Loucy (cell line): ENCODE measurements around the gene SEMA3A.

Experiments
- H2AFZ ChIP-seq: fragments of 200-600 bp; sonication (generic); 2 replicates; pipeline ENCODE4 v1.6.0; 2016; ENCODE audit warnings: antibody characterized with exemption, mild to moderate bottlenecking, low read length, moderate library complexity
- H3F3A ChIP-seq: fragments of 200-600 bp; 2 replicates; pipeline ENCODE4 v1.6.0; 2016; ENCODE audit warnings: antibody characterized with exemption, low read depth, mild to moderate bottlenecking
- H3K27me3 ChIP-seq: fragments of 200-600 bp; sonication (generic); 2 replicates; pipeline ENCODE4 v1.6.1; 2014; ENCODE audit warnings: low read length, mild to moderate bottlenecking; ENCODE audit not compliant: insufficient read depth, poor library complexity, severe bottlenecking
- H3K36me3 ChIP-seq: fragments of 200-600 bp; sonication (generic); 2 replicates; pipeline ENCODE4 v1.6.1; 2016; ENCODE audit warnings: low read length; ENCODE audit not compliant: insufficient read depth
- H3K4me1 ChIP-seq: fragments of 200-600 bp; sonication (generic); 2 replicates; pipeline ENCODE4 v1.5.1; 2014; ENCODE audit warnings: low read length, mild to moderate bottlenecking; ENCODE audit not compliant: insufficient read depth, poor library complexity, severe bottlenecking
- H3K4me2 ChIP-seq: fragments of 200-600 bp; sonication (generic); 2 replicates; pipeline ENCODE4 v1.6.0; 2014; ENCODE audit warnings: antibody characterized with exemption, low read length, low read depth, mild to moderate bottlenecking; ENCODE audit not compliant: poor library complexity, severe bottlenecking
- H3K4me3 ChIP-seq: fragments of 200-600 bp; sonication (generic); 2 replicates; pipeline ENCODE4 v1.5.1; 2014; ENCODE audit warnings: low read length, mild to moderate bottlenecking, mixed read lengths; ENCODE audit not compliant: poor library complexity, severe bottlenecking
- H3K79me2 ChIP-seq: fragments of 200-600 bp; sonication (generic); 2 replicates; pipeline ENCODE4 v1.6.1; 2014; ENCODE audit warnings: low read length; ENCODE audit not compliant: insufficient read depth
- H3K9ac ChIP-seq: fragments of 200-600 bp; sonication (generic); 2 replicates; pipeline ENCODE4 v1.6.0; 2014; ENCODE audit warnings: mild to moderate bottlenecking, low read depth, low read length, moderate library complexity; ENCODE audit not compliant: poor library complexity, severe bottlenecking
- H3K9me2 ChIP-seq: fragments of 200-600 bp; sonication (generic); replicated peaks from 2 replicates; pipeline ENCODE4 v1.6.1; 2016; ENCODE audit warnings: low read depth, low read length, mixed read lengths
- H3K9me3 ChIP-seq: fragments of 200-600 bp; sonication (generic); 2 replicates; pipeline ENCODE4 v1.6.1; 2014; ENCODE audit warnings: mild to moderate bottlenecking, antibody characterized with exemption, low read length, low read depth; ENCODE audit not compliant: insufficient read depth
- H4K20me1 ChIP-seq: fragments of 200-600 bp; sonication (generic); 2 replicates; pipeline ENCODE4 v1.6.0; 2014; ENCODE audit warnings: antibody characterized with exemption, low read length, mild to moderate bottlenecking; ENCODE audit not compliant: insufficient read depth, poor library complexity, severe bottlenecking
- EZH2phosphoT487 ChIP-seq: fragments of 200-600 bp; IDR thresholded peaks from 2 replicates; pipeline ENCODE4 v1.6.1; 2018; ENCODE audit warnings: antibody characterized with exemption, mild to moderate bottlenecking, moderate library complexity, borderline replicate concordance
- TF ChIP-seq, protein P1 (sequence below): fragments of 200-600 bp; sonication (generic); conservative IDR thresholded peaks from 2 replicates; pipeline ENCODE4 v1.5.1; 2014; ENCODE audit warnings: mild to moderate bottlenecking, antibody characterized with exemption, low read length

SEMA3A gene

GRCh38 chr7:84193747-84194146 lies 842 bp downstream of the SEMA3A start:
- peak overlapping the region; percentile 15; the same call in 1 of the 2 replicates for H2AFZ ChIP-seq
- H3K4me1 ChIP-seq, result peaks cover 14% of the 10 kb centered on the region
- H3K4me2 ChIP-seq, result peak overlapping the region; percentile 74
- H3K27me3 ChIP-seq, result no peaks in the 10 kb centered on the region
- no peaks in the 10 kb centered on the region for H3K9me2 ChIP-seq
- no peak overlapping the region for H3K9ac ChIP-seq
- H4K20me1 ChIP-seq, result no peaks in the 10 kb centered on the region
- no peaks in the 10 kb centered on the region for H3K79me2 ChIP-seq
- TF ChIP-seq, protein P1, sequence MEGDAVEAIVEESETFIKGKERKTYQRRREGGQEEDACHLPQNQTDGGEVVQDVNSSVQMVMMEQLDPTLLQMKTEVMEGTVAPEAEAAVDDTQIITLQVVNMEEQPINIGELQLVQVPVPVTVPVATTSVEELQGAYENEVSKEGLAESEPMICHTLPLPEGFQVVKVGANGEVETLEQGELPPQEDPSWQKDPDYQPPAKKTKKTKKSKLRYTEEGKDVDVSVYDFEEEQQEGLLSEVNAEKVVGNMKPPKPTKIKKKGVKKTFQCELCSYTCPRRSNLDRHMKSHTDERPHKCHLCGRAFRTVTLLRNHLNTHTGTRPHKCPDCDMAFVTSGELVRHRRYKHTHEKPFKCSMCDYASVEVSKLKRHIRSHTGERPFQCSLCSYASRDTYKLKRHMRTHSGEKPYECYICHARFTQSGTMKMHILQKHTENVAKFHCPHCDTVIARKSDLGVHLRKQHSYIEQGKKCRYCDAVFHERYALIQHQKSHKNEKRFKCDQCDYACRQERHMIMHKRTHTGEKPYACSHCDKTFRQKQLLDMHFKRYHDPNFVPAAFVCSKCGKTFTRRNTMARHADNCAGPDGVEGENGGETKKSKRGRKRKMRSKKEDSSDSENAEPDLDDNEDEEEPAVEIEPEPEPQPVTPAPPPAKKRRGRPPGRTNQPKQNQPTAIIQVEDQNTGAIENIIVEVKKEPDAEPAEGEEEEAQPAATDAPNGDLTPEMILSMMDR, result no peak
- no peak for TF ChIP-seq EZH2phosphoT487
- no peaks in the 10 kb centered on the region for H3F3A ChIP-seq
- H3K36me3 ChIP-seq, result no peaks in the 10 kb centered on the region
- no peak overlapping the region for H3K4me3 ChIP-seq
- H3K9me3 ChIP-seq, result no peaks in the 10 kb centered on the region

GRCh38 chr7:84191842-84192241 lies 2.7 kb downstream of the SEMA3A start:
- H3K4me3 ChIP-seq, result no peak overlapping the region

DNA sequence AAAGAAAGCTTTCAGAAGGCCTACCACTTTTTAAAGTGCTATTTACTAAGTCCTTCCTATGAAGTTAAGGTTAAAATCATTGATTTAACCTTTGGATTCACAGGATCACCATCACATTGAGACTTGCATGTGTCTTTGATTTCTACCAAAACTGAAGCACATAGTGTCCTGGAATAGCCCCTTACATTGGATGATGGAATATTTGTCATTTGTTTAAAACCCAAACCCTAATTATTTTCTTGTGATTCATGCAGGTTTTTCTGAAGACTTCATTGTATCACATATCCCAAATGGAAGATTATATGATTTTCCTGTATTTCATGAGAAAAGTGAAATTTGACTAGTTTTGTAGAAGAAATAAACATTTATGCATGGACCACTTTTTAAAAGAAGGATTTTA lies 3.3 kb downstream of the SEMA3A start:
- H3K9ac ChIP-seq, result no peak overlapping the region
- no peaks in the 10 kb centered on the region for H3K79me2 ChIP-seq
- H4K20me1 ChIP-seq, result no peaks in the 10 kb centered on the region
- no peaks in the 10 kb centered on the region for H3K9me2 ChIP-seq
- no peak overlapping the region for H3K4me2 ChIP-seq
- H3K36me3 ChIP-seq, result no peaks in the 10 kb centered on the region
- peaks cover 14% of the 10 kb centered on the region for H3K4me1 ChIP-seq
- no peak overlapping the region for H2AFZ ChIP-seq
- no peak overlapping the region for H3K4me3 ChIP-seq
- no peak for TF ChIP-seq EZH2phosphoT487
- TF ChIP-seq, protein P1, result no peak
- no peaks in the 10 kb centered on the region for H3K27me3 ChIP-seq
- H3F3A ChIP-seq, result no peaks in the 10 kb centered on the region
- no peaks in the 10 kb centered on the region for H3K9me3 ChIP-seq

More at GRCh38 chr7:84191842-84192241, 2.7 kb downstream of the SEMA3A start:
- no peak for TF ChIP-seq EZH2phosphoT487
- TF ChIP-seq, protein P1, result no peak
- Histone ChIP-seq H4K20me1 (no peaks in the 10 kb centered on the region), H3K9ac (no peak overlapping the region), H3F3A (no peaks in the 10 kb centered on the region), H2AFZ (no peak overlapping the region), H3K4me2 (no peak overlapping the region), H3K9me2 (no peaks in the 10 kb centered on the region), H3K27me3 (no peaks in the 10 kb centered on the region), H3K36me3 (no peaks in the 10 kb centered on the region), H3K9me3 (no peaks in the 10 kb centered on the region), H3K4me1 (peaks cover 14% of the 10 kb centered on the region), H3K79me2 (no peaks in the 10 kb centered on the region)
